M059J (cell line): ENCODE data around the gene ATG101. TPM values are rescaled to one million over a fixed set of nuclear protein-coding genes. Genes with fewer than 3 reads are reported as not detected.
A peak's percentile ranks its signal among the peaks of the same experiment; 100 is the strongest.

Experiments used
- DNase-seq: peaks from one replicate; pipeline ENCODE4 v3.0.0-alpha.2; 2012; ENCODE audit warnings: low read depth
- total RNA-seq: library from RNA; depleted of rRNA; stranded (reverse); fragments of >200 nt; shearing (Covaris generic); gene quantifications from 2 replicates; pipeline ENCODE4 v1.2.3, GENCODE V29; 2014

ATG101 gene
- total RNA-seq, 1 experiment from 2014 or later: 62.0 TPM

- DNase-seq: peak; percentile 43
Observed at GRCh38 chr12:52041695-52042123, 28.1 kb upstream of the ATG101 start.

GRCh38 chr12:52042706-52043385, 26.9 kb upstream of the ATG101 start:
- no peak for DNase-seq

GRCh38 chr12:52043386-52044212, 26.2 kb upstream of the ATG101 start:
- DNase-seq: peak; percentile 38

- peak; percentile 62 for DNase-seq
Observed at GRCh38 chr12:52044292-52044983, 25.3 kb upstream of the ATG101 start.

GRCh38 chr12:52045794-52046199, 24.0 kb upstream of the ATG101 start:
- no peak for DNase-seq

- no peak for DNase-seq
Observed at GRCh38 chr12:52046859-52047258, 22.9 kb upstream of the ATG101 start.

- no peak for DNase-seq
Observed at GRCh38 chr12:52049286-52049685, 20.5 kb upstream of the ATG101 start.

- DNase-seq: no peak
Observed at GRCh38 chr12:52049688-52050087, 20.1 kb upstream of the ATG101 start.

- DNase-seq: no peak
Observed at GRCh38 chr12:52050116-52050757, 19.5 kb upstream of the ATG101 start.

GRCh38 chr12:52050758-52051541, 18.8 kb upstream of the ATG101 start, which contains the start of gene NR4A1:
NR4A1 (plus strand) TSS chr12:52051442; CDS start chr12:52054329, 2,887 bp downstream.
- DNase-seq: peak; percentile 90

GRCh38 chr12:52052468-52053186, 17.2 kb upstream of the ATG101 start:
- DNase-seq: peak; percentile 24

GRCh38 chr12:52053536-52054209, 16.1 kb upstream of the ATG101 start:
- peak; percentile 27 for DNase-seq

GRCh38 chr12:52054231-52054832, 15.4 kb upstream of the ATG101 start:
- no peak for DNase-seq

- peak; percentile 21 for DNase-seq
Observed at GRCh38 chr12:52054833-52055730, 14.7 kb upstream of the ATG101 start.

GRCh38 chr12:52055731-52056711, 13.8 kb upstream of the ATG101 start:
- DNase-seq: no peak

GRCh38 chr12:52056801-52057637, 12.8 kb upstream of the ATG101 start:
- no peak for DNase-seq
